ENCODE data around the gene NFU1. TPM values are rescaled to one million over a fixed set of nuclear protein-coding genes. Genes with fewer than 3 reads are reported as not detected.

NFU1 gene
- total and polyA plus RNA-seq, 9 of the 15 experiments (the other 6 are each of a cell fraction or from before 2014, with no cell fraction given), result 33.3 to 61.8 (median 53.7) TPM

- TF ChIP-seq ZNF282 (CRISPR knock-in tag; IDR thresholded peaks at IDR 0.05) (no peak), MAFF (IDR thresholded peaks at IDR 0.05; ENCODE audit: low read length) (no peak), ZNF232 (CRISPR knock-in tag; IDR thresholded peaks at IDR 0.05) (no peak), ZNF316 (IDR thresholded peaks at IDR 0.05) (no peak), HINFP (tag; conservative IDR thresholded peaks at IDR 0.05; ENCODE audit: low read depth) (peak; percentile 67; the same call in 1 of the 2 replicates), PATZ1 (CRISPR knock-in tag; IDR thresholded peaks at IDR 0.05; ENCODE audit: borderline replicate concordance) (no peak), DMBX1 (CRISPR knock-in tag; IDR thresholded peaks at IDR 0.05; ENCODE audit: borderline replicate concordance) (peak; percentile 79), SNRNP70 (optimal IDR thresholded peaks at IDR 0.05; ENCODE audit: low read depth, low read length) (no peak), BRD9 (IDR thresholded peaks at IDR 0.05; ENCODE audit: low read depth, partially characterized antibody) (no peak), NFXL1 (CRISPR knock-in tag; IDR thresholded peaks at IDR 0.05) (peak; percentile 64; the same call in 1 of the 2 replicates), ZFP36 (IDR thresholded peaks at IDR 0.05; ENCODE audit: low read depth, low read length, partially characterized antibody) (no peak), ZNF165 (CRISPR knock-in tag; IDR thresholded peaks at IDR 0.05; ENCODE audit: borderline replicate concordance) (no peak), RNF219 (CRISPR knock-in tag; IDR thresholded peaks at IDR 0.05) (no peak), SRSF1 (IDR thresholded peaks at IDR 0.05; ENCODE audit: low read depth, low read length) (no peak), ZNF224 (CRISPR knock-in tag; IDR thresholded peaks at IDR 0.05) (no peak), HDAC8 (tag; IDR thresholded peaks at IDR 0.05) (peak; percentile 88), ZNF644 (tag; IDR thresholded peaks at IDR 0.05; ENCODE audit: low read depth) (peak; percentile 47; the same call in 1 of the 2 replicates), ZNF589 (CRISPR knock-in tag; IDR thresholded peaks at IDR 0.05; ENCODE audit: low read depth) (no peak), ZNF354B (CRISPR knock-in tag; IDR thresholded peaks at IDR 0.05) (peak; percentile 42; the same call in 1 of the 2 replicates), ZNF253 (CRISPR knock-in tag; conservative IDR thresholded peaks at IDR 0.05) (no peak), FOSL1 (tag; conservative IDR thresholded peaks at IDR 0.05) (no peak), ARID1B (IDR thresholded peaks at IDR 0.05) (no peak), POLR2AphosphoS5 (IDR thresholded peaks at IDR 0.05; ENCODE audit: control insufficient read depth, insufficient read depth, low read depth, low read length) (no peak)
Measured at GRCh38 chr2:69452687-69453086, 15.5 kb upstream of the NFU1 start (continued).

Measured in K562 (cell line).